DMS 273 (cell line): ENCODE measurements around the gene KRTAP5-11.
"Not testable (repeated sequence)": the region's sequence is repeated elsewhere in the genome, so short reads cannot be mapped to it uniquely, and the experiment has no call there.

Experiments used
- DNase-seq: peaks from one replicate; lab custom pipeline; 2025; ENCODE audit not compliant: unreplicated experiment; lab: John Stamatoyannopoulos, UW

KRTAP5-11 gene

DNA sequence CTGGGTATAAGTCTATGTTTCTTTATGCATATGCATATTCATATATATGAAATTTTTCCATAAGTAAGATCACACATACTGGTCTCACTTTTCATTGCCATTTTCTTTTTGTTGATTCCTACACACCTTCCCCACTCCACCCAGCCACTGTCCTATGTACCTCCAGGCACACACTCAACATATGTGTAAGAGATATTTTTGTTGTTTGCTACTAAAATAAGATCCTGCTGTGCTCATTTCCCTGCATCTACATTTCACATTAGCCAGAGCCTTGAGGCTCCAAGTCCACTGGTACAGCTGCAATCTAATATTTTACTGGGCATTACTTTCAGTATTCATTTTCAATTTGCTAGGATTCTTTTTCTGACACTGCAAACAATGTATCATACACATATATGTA, 25.4 kb downstream of the KRTAP5-11 start:
- DNase-seq: no peak

GRCh38 chr11:71556018-71556417, 26.7 kb downstream of the KRTAP5-11 start:
- DNase-seq: no peak

- DNase-seq: no peak
Measured at GRCh38 chr11:71555508-71555907, 27.2 kb downstream of the KRTAP5-11 start.

GRCh38 chr11:71554996-71555395, 27.7 kb downstream of the KRTAP5-11 start:
- DNase-seq: no peak

DNA sequence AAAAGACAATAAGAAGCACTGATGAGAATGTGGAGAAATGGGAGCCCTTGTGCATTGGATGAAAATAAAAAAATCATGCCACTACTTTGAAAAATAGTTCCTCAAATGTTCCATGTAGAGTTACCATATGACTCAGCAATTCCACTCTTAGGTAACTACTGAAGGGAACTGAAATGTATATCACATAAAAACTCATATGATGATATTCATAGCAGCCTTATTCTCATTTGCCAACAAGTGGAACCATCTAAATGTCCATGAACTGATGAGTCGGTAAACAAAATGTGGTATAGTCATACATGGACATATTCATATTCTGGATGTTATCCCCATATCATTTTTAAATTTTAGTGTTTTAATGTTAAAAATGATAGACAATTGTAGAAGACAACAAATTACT, 31.0 kb downstream of the KRTAP5-11 start:
- DNase-seq: no peak

DNA sequence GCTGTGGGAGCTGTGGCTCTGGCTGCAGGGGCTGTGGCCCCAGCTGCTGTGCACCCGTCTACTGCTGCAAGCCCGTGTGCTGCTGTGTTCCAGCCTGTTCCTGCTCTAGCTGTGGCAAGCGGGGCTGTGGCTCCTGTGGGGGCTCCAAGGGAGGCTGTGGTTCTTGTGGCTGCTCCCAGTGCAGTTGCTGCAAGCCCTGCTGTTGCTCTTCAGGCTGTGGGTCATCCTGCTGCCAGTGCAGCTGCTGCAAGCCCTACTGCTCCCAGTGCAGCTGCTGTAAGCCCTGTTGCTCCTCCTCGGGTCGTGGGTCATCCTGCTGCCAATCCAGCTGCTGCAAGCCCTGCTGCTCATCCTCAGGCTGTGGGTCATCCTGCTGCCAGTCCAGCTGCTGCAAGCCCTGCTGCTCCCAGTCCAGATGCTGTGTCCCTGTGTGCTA, 33.9 kb downstream of the KRTAP5-11 start:
- DNase-seq: no peak

DNA sequence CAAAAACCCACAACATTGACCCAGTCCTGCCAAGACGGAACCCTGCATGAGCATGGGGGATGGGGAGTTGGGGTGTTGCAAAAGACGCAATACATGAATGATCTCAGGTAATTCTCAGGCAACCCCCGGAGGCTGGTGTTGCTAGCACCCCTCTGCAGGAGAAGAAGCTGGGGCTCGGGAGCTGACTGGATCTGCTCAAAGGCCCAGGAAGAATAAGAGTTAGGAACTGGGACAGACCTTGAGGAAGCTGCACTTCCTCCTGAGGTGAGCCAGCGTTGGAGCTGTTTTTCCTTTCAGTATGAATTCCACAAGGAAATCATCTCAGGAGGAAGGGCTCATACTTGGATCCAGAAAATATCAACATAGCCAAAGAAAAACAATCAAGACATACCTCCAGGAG, 34.6 kb downstream of the KRTAP5-11 start, which contains the start of gene KRTAP5-9:
Gene KRTAP5-9 (plus strand): TSS at position 301 of the 400 bp plus-strand sequence. CDS start 238 bp downstream, outside the sequence.
- DNase-seq: no peak

DNA sequence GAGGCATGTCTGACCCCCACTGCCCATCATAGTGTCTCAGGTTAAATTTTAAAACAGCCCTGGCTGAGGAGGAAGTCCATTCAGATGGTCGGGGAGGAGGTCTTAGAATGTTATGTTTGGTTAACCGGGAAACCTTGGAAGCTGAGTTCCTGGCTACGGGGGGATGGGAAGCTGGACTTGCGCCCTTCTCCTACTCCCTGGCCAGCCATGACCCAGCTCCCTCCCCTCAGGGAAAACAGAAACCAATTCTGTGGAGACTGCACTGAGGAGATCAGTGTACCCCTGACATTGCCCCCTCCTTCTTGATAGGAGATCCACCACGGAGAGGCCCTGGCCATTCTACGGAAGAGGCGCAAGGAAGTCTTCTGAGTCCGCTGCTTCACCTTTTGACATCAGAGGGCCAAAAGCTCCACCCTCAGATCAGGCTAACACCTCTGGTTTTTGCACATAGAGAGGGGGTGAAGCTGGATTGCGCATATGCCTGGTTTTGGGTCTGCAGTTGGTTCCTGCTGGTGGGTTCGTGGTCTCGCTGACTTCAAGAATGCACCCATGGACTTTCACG, 37.2 kb downstream of the KRTAP5-11 start:
- DNase-seq: no peak

GRCh38 chr11:71544525-71545214, 38.0 kb downstream of the KRTAP5-11 start:
- no peak for DNase-seq

DNA sequence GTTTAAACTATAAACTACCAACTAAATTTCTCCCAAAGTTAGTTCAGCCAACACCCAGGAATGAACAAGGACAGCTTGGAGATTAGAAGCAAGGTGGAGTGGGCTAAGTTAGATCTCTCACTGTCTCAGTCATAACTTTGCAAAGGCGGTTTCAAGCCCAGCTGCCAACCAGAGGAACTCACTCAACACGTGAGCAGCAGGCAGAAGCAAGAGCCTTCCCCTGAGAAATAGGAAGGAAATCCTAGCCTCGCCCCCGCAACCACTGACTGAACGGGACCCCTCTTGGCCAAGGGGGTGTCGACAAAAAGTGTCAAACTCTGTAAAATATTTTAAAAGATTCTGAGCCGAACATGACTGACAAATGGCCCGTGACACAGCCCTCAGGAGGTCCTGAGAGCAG, 38.8 kb downstream of the KRTAP5-11 start:
- no peak for DNase-seq

DNA sequence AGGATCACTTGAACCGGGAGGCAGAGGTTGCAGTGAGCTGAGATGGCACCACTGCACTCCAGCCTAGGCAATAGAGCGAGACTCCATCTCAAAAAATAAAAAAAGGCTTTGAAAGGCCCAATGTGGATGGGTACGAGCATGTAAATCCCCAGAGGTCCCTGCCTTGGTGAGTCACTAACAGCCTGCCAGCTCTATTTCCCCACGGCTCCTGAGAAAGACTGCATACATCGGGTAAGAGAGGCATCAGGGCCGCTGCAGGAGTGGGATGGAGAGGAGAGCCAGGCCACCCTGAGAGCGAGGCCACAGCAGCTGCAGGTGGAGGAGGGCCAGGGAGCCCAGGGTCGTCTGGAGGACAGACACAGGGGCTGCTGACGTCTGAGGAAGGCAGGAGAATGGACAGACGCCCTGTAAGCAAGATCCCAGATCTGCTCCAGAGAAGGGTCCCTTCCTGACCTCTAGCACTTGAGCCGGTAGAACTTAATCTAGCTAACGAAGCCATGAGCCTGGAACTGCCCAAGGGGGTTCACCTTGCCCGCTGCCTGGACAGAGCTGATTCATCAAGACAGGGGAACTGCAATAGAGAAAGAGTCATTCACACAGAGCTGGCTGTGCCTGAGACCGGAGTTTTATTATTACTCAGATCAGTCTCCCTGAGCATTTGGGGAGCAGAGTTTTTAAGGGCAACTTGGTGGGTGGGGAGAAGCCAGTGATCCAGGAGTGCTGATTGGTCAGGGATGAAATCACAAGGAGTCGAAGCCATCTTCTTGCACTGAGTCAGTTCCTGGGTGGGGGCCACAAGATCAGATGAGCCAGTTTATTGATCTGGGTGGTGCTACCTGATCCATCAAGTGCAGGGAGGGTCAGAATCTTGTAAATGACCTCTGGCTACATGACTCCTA, 39.5 kb downstream of the KRTAP5-11 start:
- no peak for DNase-seq

DNA sequence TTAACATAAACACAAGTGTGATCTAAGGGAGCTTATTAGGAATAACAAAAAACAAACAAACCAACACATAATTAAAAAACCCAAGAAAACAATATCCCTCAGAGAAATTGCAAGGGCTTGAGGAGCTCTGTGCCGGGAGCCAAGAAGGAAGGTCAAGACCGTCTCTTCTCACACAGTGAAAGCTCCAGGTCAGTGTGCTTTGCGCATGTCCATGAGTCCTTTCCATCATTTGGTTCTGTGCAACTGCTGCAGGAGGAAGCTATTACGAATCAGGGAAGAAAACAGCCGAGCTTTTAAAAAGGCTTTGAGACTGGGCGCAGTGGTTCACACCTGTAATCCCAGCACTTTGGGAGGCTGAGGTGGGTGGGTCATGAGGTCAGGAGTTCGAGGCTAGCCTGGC, 40.3 kb downstream of the KRTAP5-11 start:
- DNase-seq: no peak

DNA sequence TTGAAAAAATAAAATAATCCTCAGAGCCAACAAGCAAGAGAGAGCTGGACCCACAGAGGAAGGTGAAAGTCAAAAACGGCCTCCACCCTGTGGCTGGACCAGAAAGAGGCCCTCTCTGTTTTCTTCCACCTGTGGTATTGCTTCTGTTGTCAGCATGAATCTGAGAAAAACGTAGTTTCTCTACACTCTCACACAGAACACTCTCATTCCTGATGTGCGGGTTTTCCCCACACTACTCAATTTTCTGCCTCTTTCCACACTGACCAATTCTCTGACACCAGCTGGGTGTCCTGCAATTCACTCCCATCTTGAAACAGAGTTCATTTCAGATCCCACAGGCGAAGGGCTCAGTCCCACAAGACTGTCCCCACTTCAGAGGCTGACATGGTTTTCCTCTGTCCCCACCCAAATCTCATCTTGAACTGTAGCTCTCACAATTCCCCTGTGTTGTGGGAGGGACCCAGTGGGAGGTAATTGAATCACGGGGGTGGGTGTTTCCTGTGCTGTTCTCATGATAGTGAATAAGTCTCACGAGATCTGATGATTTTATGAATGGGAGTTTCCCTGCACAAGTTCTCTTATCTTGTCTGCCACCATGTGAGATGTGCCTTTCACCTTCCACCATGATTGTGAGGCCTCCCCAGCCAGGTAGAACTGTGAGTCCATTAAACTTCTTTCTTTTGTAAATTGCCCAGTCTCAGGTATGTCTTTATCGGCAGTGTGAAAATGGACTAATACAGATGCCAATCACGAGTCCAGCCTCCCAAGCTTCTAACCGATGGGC, 42.0 kb downstream of the KRTAP5-11 start:
- not testable (repeated sequence) for DNase-seq

GRCh38 chr11:71539971-71540370, 42.7 kb downstream of the KRTAP5-11 start:
- DNase-seq: not testable (repeated sequence)

GRCh38 chr11:71539017-71539416, 43.7 kb downstream of the KRTAP5-11 start:
- DNase-seq: no peak

DNA sequence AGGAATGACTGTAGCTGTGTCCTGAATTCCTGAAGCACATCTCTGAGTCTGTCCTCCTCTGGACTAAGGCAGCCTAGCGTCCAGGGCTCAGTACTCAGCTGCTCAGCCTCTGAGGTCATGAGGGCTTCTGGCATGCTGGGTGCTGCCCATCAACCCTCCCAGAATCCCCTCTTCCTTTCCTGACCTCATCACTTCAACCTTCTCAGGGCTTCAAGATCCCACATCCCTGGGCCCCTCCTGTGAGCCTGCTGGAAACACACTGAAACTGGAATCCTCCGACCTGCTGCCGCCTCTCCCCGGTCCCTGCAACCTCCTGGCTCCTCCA, 44.0 kb downstream of the KRTAP5-11 start:
- DNase-seq: no peak

DNA sequence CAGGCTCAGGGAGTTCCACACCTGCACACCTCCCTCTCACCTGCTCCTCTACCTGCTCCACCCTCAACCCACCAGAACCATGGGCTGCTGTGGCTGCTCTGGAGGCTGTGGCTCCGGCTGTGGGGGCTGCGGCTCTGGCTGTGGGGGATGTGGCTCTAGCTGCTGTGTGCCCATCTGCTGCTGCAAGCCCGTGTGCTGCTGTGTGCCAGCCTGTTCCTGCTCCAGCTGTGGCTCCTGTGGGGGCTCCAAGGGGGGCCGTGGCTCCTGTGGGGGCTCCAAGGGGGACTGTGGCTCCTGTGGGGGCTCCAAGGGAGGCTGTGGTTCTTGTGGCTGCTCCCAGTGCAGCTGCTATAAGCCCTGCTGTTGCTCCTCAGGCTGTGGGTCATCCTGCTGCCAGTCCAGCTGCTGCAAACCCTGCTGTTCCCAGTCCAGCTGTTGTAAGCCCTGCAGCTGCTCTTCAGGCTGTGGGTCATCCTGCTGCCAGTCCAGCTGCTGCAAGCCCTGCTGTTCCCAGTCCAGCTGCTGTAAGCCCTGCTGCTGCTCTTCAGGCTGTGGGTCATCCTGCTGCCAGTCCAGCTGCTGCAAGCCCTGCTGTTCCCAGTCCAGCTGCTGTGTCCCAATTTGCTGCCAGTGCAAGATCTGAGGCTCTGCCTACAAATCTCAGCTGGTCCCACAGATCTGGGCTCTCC, 44.6 kb downstream of the KRTAP5-11 start, which contains the start of gene KRTAP5-8:
Gene KRTAP5-8 (plus strand): TSS at position 49 of the 689 bp plus-strand sequence. CDS start 31 bp downstream, at position 80.
- peak; percentile 15 for DNase-seq

DNA sequence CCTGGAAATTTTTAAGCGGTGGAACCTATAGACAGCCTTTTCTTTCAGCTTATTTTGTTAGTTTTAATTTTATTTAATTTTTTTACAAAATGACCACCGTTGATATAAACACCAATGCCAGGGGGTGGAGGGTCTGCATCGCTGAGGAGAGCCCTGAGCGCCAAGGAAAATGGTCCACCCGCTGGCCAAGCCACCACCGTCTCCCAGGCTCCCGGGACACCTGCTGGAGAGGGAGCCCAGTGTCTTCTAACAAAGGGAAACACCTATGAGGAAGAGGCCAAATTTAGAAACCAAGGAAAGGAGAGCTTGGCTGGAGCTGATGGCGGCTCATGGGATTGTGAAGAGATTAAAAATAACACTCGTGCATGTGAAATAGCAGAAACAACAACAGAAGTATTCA, 45.1 kb downstream of the KRTAP5-11 start:
- no peak for DNase-seq

DNA sequence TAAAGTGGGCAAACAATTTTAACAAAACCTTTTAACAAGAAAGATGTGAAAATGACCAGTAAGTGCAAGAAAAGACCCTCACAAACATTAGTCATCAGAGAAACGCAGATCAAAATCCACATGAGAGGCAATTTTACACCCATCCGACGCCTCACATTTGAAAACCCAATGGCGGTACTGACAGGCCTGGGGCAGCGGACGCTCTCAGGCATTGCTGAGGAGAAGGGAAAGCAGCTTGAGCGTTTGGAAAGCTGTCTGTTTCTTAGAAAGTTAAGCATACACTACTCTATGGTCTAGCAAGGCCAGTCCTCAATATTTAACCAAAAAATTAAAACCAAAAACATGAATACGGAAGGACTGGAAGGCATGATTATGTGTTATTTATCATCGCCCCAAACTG, 46.9 kb downstream of the KRTAP5-11 start:
- no peak for DNase-seq
